ENCODE results near the gene SCP2D1. TPM values are rescaled to one million over a fixed set of nuclear protein-coding genes. Genes with fewer than 3 reads are reported as not detected.

SCP2D1 gene
- total RNA-seq, 1 experiment from 2014 or later = not detected

DNA sequence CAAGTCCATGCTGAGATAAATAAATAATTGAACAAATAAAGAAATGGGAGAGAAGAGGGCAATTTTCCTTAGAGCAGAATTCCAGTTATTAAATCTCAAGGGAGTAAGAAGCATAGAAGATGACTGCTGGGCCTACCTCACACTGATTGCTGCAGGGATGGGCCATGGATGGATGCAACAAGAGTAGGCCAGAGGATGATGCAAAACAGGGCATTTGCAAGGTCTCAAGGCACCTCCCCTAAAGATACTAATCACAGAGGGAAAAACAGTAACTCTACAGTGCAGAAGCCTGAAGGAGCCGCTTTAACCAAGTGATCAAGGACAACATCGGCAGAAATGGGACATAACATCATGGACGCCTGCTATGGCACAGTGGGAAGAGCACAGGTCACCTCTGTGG is 1.7 kb upstream of the SCP2D1 start:
- DNase-seq (ENCODE audit: low read depth) = no peak

DNA sequence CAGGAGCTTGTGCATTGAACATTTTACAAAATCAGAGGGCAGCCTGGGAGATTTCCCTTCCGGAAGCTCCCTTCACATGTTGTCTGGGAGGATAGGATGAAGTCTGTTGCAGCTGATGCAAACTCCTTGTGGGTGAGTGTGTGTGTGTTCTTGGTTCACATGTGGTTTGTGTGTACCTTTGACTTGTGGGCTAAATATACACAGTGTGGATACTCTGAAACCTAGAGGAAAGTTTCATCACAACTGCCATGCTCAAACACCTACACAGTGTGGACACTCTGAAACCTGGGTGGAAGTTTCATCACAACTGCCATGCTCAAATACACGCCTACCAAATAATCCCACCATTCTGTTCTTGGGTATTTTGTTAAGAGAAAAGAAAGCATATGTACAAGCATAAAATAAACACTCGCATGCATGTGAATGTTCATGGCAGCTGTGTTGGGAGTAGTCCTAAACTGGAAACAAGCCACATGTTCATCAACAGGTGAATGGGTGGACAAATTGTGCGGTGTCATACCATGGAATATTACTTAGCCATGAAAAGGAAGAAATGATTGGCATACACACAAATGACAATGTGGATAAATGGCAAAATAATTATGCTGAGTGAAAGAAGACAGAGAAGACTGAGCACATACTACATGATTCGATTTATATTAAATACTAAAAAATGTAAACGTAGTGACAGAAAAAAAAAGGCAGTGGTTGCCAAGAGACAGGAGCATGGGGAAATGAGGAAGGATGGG is 1.8 kb downstream of the SCP2D1 start:
- DNase-seq (ENCODE audit: low read depth) = no peak

DNA sequence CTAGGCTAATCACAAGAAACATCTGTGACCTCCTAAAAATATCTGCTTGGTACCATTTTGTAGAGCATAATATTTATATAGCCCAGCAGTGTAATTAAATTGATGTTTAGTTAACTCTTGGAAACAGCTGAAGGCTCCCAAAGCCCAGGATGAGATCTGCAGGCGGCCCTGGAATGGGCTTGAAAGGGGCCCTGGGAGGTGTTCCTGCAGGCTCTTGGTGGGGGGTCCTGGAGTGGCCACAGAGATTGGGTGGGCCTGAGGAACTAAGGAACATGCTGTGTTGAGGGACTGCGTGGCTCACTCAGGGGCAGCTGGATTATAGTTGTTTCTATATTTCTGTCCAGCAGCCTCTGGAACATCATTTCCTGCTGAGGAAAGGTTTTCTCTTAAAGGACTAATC is 9.2 kb downstream of the SCP2D1 start:
- DNase-seq (ENCODE audit: low read depth) = no peak

DNA sequence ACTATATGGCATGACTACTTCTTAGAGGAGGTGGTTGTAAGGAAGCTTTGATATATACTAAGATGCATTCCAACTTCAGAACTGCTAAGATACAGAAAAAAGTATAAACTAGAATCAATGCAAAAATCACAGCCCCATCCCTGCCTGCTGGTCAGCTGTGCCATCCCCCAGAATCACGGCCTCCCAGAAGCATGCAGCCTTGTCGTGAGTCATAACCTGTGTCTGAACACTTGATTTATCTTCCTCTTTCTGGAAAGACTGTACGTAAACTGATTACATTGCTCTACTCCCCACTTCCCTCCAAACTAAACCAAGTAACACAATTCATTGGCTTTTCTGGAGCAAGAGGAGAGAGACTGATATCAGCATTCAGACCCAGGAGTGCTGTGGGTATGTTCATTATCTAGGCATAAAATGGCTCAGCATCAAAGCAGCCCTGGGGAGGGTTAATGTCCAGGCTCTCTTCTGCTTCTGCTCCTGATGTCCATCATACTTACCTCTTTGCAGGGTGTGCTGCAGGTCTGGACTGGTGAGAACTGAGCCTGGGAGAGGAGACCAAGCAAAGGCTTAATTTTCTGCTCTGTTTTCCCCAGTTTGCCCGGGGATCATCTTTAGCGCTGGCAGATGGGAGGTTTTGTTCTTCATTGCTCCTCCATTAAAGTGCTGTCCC is 18.4 kb downstream of the SCP2D1 start:
- peak; percentile 43 for DNase-seq (ENCODE audit: low read depth)

DNA sequence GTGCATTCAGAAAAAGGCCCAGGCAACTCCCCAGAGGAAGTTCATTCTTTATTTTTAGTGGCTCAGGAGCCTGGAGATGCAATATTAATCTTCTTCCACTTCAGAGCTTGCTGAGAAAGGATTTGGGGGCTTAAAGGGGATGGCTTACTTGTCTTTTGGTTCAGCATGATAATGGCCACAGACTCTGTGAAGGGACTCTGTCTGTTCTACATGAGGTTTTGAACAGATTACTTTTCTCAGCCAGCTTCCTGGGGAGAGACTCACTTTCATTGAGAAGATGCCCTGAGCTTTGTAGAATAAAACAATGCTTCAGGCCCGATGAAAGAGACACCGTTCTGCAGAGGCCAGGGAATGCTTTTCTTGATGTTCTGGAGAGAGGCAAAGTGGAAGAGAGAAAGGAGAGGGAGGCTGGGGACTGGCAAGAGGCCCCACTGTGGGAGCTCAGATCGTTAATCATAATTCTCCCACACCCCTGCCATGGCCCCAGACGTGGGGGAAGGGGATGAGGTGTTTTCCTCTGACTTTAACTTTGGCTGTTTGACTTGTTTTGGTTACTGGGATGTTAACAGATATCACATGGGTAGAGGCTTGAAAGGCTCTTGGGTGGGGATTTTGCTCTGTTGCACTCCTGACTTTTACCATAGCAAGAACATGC is 19.1 kb downstream of the SCP2D1 start:
- DNase-seq (ENCODE audit: low read depth) = no peak

DNA sequence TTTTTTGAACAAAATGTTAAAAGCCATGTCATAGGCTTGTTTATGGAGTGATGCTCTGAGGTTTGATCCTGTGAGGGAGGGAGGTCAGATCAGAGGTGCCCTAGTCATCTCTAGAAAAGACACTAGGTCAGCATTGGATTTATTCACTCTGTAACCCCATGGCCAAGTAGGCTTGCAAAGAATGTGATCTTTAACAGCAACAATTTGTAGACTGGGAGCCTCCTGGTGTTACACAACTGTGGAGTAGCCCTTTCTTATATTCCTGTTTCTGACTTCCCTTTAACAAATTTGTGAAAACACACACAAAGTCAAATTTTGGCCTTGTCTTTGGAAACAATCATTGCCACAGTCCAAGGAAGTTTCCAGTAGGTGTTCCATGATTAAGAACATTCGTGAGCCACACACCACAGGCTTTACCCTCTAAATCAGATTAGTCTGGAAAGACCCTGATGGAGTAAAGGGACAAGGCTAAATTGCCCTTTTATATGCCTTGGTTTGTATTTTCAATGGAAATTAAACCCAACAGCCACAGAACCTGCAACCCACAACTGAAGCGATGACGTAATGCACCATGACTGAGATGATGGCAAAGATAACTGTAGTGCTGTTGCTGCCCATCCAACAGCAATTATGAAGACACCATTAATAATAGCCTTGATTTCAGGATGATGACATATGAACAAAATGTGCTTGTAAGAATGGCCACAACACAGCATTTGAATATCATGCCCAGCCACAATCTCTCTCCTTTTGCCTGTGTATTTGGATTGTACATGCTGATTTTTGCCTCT is 22.1 kb downstream of the SCP2D1 start:
- DNase-seq (ENCODE audit: low read depth) = peak; percentile 22

DNA sequence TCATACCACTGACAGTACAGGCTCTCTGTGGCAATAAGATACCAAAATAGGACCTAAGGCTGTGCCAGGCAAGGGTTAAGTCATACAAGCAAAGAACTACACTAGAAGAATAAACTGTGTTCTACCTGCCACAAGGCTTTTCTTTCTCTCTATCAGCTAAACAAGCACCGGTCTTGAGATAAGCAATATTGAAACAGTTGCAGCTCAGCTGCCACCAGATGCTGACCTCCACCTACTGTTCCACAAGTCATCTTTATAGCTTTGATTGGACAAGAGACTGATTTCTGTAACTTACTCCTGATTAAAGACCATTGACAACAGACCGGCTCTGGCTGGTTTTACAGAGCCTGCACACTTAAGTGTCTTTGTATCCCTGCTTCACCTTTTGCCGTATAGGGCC is 24.1 kb downstream of the SCP2D1 start:
- DNase-seq (ENCODE audit: low read depth) = no peak

DNA sequence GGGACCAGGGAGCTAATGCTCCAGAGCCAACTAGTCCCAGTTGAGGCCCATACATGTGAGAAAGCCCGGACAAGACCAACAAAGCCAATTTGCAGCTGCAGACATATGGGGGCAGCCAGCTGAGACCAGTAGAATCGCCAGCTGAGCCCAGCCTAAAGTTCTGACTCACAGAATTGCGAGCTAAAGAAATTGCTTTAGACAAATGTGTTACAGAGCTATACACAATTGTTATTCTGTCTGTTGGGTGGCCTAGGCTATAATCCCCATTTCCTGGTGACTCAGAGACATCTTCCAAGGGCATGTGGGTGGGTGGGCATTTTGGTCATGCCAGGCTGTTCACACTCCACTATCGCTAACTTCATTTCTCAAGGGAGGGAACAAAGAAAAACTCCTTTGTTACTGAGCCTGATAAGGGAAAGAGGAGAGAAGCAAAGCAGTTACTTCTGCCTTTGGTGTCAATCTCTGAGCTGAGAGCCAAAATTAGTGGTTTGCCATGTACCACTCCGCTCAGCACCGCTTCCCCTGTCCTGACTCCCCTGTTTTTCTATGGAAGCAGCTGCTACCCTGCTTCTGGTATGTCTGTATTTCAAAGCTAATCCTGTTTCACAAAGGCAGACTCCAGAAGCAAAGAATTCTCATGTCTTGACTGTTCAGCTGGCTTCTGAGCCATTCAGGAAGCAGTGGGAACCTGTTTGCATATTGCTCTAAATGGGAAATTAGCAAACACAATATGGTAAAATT is 26.1 kb downstream of the SCP2D1 start:
- no peak for DNase-seq (ENCODE audit: low read depth)

DNA sequence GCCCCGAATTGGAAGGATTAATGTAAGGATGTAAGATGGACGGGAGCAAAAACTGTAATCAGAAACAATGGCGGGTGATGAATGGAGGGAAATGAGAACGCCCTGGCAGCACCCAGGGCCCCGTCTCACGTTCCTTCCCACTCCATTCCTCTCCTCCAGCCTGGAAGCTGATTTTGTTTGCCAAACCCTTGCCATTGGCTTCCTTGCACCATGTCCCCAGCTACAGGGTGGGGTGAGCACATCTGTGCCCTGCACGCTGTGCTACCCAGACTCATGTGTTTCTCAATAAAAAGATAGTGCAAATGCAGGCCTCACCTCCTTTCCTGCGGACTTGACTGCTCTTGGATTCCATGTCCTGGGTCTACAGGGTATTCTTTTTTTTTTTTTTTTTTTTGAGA is 26.7 kb downstream of the SCP2D1 start:
- DNase-seq (ENCODE audit: low read depth) = no peak

DNA sequence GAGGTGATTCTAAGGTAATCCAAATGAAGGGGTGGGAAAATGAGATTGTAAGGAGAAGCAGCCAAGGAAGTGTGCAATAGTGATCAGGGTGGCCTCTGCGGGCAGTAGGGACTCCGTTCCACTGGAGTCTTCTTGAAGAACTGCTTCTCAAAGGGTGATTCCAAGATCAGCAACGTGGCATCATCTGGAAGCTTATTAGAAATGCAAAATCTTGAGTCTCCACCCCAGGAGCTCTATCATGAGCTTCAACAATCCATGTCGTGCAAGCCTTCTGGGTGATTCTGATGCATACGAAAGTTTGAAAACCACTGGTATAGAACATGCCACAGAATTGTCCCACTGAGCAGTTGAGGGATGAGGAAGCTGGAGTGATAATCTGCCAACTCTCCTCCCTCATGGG is 31.4 kb downstream of the SCP2D1 start:
- no peak for DNase-seq (ENCODE audit: low read depth)

DNA sequence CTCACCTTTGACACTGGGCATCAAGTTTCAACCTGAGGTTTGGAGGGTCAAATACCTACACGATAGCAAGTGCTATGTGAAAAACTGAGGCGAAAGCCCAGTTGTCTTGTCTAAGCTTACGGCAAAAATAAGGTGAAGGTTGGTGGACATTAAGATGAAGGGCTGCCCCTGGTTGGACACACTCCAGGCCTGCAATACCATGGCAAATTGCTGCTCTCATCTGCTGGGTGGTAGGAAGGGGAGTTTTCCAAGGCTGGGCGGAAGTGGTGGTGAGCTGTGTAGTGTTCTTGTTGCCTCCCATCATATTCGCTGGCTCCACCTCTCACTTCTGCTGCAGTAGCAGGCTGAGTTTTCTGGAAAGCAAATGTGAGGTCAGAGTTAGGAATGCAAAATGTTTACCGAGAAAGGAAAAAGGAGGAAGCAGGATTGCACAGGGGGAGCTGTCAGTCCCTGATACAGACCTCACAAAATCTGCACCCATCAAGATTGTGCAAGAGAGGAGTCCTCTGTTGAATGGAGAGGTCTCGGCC is 33.7 kb downstream of the SCP2D1 start:
- DNase-seq (ENCODE audit: low read depth) = no peak

DNA sequence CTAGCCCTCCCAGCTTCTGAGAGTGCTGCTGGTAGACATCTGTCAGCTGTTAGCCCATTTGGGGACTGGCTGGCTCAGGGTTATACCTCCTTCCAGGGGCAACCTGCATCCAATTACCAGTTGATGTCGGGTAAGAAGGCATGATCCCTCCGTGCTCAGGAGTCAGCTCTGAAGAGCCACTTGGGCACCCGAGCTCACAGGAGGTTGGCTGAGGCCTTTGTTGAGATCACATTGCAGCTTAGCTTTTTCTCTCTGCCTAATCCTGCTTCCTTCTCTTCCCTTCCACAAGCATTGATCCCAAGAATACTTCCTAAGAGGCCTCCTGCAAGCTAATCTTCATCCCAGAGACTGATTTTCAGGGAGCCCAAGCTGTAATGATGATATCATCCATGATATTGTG is 35.5 kb downstream of the SCP2D1 start:
- no peak for DNase-seq (ENCODE audit: low read depth)

DNA sequence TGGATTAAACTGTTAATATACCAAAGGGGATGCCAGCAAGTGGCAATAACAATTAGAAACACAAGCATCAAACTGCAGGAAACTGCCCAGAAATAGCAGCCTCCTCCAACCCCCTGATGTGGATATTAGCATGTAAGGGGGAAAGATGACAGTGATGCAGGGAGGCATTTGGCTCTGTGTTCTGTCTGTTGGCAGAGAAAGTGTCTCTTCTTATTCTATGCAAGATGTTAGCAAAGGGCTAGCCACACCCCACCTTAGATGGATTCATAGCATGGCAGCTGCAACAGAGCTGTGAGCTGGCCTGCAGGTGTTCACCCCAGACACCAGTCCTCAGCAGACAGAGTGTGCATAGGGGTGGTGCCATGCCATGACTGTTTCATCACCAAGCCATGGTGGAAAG is 38.0 kb downstream of the SCP2D1 start:
- DNase-seq (ENCODE audit: low read depth) = no peak

DNA sequence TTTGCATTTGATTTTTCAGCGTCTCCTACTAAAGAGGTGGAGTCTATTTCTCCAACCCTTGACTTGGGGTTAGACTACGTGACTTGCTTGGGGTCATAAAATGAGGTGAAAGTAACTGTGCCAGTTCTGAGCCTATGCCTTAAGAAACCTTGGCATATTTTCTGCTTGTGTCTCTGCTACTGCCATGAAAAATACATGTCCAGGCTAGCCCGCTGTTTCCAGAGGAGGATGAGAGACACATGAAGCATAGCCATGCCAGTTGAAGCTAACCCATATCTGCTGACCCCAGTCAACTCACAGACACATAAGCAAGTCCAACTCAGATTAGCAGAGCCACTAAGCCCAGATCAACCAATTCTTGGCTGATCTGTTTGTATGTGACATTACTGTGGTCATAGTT is 38.7 kb downstream of the SCP2D1 start:
- DNase-seq (ENCODE audit: low read depth) = no peak

DNA sequence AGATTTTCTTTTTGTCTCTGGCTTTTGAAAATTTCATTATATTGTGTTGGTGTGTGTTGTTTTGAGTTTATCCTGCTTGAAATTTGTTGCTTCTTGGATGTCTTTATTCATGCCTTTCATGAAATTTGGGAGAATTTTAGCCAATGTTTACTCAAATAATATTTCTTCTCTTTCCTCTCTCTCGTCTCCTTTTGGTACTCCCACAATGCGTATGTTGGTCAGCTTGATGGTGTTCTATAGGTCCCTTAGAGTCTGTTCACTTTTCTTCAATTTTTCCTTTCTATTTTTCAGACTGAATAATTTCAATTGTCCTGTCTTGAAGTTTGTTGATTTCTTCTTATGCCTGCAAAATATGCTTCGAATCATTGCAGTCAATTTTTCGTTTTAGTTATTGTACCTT is 39.6 kb downstream of the SCP2D1 start:
- DNase-seq (ENCODE audit: low read depth) = no peak

DNA sequence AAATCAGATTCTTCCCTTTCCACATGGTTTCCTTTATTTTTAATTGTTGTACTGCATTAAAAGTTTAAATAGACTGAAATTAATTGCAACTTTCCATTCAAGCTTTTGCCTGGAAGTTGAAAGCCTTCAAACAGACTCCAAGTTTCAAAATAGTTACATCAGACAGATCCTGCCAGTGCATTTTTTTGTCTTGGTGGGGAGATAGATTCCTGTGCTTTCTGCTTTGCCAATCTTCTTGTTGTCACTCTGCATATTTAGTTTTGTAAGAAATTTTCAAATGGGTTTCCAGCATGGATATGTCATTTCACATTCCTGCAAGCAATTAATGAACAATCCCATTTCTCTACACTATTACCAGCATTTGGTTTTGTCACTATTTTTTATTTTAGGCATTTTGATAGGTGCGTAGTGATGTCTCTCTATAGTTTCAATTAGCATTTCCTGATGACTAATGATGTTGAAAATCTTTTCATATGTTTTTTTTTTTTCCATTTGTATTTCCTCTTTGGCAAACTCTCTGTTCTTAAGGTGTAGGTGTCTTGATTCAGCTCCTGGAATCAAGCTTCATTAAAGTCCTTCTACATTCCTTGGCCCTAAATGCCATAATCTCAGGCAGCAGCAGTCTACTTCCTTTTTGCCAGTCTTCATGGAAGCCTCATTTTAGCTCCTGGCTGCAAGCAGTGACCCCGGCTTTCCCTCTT is 40.5 kb downstream of the SCP2D1 start:
- DNase-seq (ENCODE audit: low read depth) = no peak

DNA sequence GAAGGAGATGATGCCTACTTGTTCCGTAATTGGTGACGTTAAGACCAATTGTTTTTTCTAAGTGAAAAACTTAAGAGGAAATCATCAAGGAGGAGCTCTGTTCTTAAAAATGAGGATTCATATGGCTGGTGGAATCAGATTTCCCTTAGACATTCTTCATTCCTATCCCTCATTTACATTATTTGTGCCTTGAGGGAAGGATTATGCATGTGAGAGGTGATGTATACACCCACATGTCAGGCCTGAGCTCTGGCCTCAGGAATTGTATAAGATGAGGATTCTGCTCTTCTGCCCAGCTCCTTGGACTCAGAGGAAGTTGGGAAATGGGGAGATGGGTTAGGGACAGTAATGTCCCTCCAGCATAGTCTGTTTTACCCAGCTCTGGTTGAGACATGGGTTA is 42.3 kb downstream of the SCP2D1 start:
- DNase-seq (ENCODE audit: low read depth) = no peak

DNA sequence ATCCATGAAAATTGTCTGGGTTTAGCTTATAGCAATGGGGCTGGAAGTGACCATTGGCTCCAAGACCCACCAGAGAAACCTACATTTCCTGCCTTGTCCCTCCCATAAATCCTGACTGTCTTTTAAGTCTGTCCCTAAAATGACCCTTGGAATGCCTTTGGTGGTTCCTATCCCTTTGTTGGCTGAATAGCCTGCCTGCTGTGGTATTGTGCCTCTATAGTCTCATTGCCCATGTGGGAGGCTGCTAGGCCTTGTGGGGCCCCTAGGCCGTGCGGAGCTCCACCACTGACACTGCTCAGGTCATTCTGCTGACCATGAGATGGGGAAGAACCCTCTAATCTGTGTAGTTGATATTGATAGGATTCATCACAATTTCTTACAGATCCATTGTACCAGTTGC is 43.3 kb downstream of the SCP2D1 start:
- DNase-seq (ENCODE audit: low read depth) = no peak

DNA sequence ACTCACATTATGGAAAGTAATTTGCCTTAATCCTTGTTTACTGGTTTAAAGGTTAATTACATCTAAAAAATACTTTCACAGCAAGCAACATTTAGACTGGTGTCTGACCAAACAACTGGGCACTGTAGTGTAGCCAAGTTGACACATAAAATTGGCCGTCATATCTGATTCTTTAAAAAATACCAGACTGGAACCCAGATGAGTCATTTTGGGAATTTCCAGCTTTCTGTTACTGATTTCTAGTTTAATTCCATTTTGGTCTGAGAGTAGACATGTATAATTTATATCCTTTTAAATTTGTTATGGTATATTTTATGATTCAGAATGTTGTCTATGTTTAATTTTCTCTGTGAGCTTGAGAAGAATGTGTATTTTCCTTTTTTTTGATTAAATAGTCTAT is 44.1 kb downstream of the SCP2D1 start:
- peak; percentile 56 for DNase-seq (ENCODE audit: low read depth)

DNA sequence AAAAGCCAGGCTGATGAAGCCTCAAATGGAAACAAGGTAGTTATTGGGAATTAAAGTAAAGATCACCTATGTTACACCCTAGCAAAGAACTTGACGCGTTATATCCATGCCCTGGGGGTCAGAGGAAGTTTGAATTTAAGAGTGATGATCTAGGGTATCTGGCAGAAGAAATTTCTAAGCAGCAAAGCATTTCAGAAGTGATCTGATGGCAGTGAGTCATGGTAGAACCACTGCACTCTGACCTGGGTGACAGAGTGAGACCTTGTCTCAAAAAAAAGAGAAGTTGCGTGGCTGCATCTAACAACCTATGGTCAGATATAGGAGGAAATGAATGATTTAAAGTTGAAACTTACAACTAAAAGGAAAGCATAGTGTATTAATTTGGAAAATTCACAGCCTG is 45.2 kb downstream of the SCP2D1 start:
- peak; percentile 15 for DNase-seq (ENCODE audit: low read depth)

All from M059J (cell line).